Hepatocyte (in vitro differentiated cells): Measurements from ENCODE around the gene DOK1. TPM values are rescaled to one million over a fixed set of nuclear protein-coding genes. Genes with fewer than 3 reads are reported as not detected.
"Not testable (repeated sequence)": the region's sequence is repeated elsewhere in the genome, so short reads cannot be mapped to it uniquely, and the experiment has no call there.

Experiments used
- DNase-seq: peaks from one replicate; pipeline ENCODE4 v3.0.0-alpha.2; 2016; ENCODE audit warnings: low spot score
- H2AFZ ChIP-seq: fragments of 200-600 bp; sonication (generic); 2 replicates; pipeline ENCODE4 v1.6.0; 2016; ENCODE audit warnings: antibody characterized with exemption, mild to moderate bottlenecking
- H3K27ac ChIP-seq: fragments of 200-600 bp; sonication (generic); 2 replicates; pipeline ENCODE4 v1.5.1; 2016; ENCODE audit warnings: mild to moderate bottlenecking
- H3K27me3 ChIP-seq: fragments of 200-600 bp; sonication (generic); 2 replicates; pipeline ENCODE4 v1.6.1; 2016
- H3K36me3 ChIP-seq: fragments of 200-600 bp; sonication (generic); replicated peaks from 2 replicates; pipeline ENCODE4 v1.5.1; 2016; ENCODE audit warnings: low read depth; ENCODE audit not compliant: insufficient read depth
- H3K4me1 ChIP-seq: fragments of 200-600 bp; sonication (generic); 2 replicates; pipeline ENCODE4 v1.5.1; 2016; ENCODE audit warnings: mild to moderate bottlenecking, moderate library complexity; ENCODE audit not compliant: insufficient read depth
- H3K4me2 ChIP-seq: fragments of 200-600 bp; sonication (generic); 2 replicates; pipeline ENCODE4 v1.6.0; 2016
- H3K4me3 ChIP-seq: fragments of 200-600 bp; sonication (generic); 2 replicates; pipeline ENCODE4 v1.5.1; 2016; ENCODE audit warnings: mild to moderate bottlenecking
- H3K79me2 ChIP-seq: fragments of 200-600 bp; sonication (generic); 2 replicates; pipeline ENCODE4 v1.6.0; 2017; ENCODE audit warnings: mild to moderate bottlenecking
- H3K9me2 ChIP-seq: fragments of 200-600 bp; sonication (generic); replicated peaks from 2 replicates; pipeline ENCODE4 v1.6.0; 2017; ENCODE audit warnings: mild to moderate bottlenecking; ENCODE audit not compliant: insufficient read depth
- H3K9me3 ChIP-seq: fragments of 200-600 bp; sonication (generic); 2 replicates; pipeline ENCODE4 v1.5.1; 2016; ENCODE audit warnings: low read depth, mild to moderate bottlenecking
- H4K20me1 ChIP-seq: fragments of 200-600 bp; sonication (generic); 2 replicates; pipeline ENCODE4 v1.6.0; 2016; ENCODE audit warnings: mild to moderate bottlenecking; ENCODE audit not compliant: insufficient read depth, poor library complexity, severe bottlenecking
- EZH2 ChIP-seq: fragments of 200-600 bp; sonication (generic); IDR thresholded peaks from 2 replicates; pipeline ENCODE4 v1.6.1; 2016; ENCODE audit warnings: antibody characterized with exemption, mild to moderate bottlenecking, borderline replicate concordance
- EZH2phosphoT487 ChIP-seq: fragments of 200-600 bp; sonication (generic); IDR thresholded peaks from one replicate; pipeline ENCODE4 v1.6.1; 2018; ENCODE audit warnings: antibody characterized with exemption, mild to moderate bottlenecking, low read depth, moderate library complexity; ENCODE audit not compliant: unreplicated experiment, severe bottlenecking
- WGBS: methylation state at CpG from one replicate; pipeline ENCODE4 v1.1.6; 2016; ENCODE audit warnings: low lambda C conversion rate; ENCODE audit errors: missing lambda C conversion rate; 5-methylcytosine and 5-hydroxymethylcytosine counted together
- polyA plus RNA-seq: library from polyadenylated mRNA; unstranded; fragments of >200 nt; fragmentation: Nextera tagmentation; extraction: Ambion mirVana; gene quantifications from 2 replicates; pipeline ENCODE4 v1.2.1, GENCODE V29; 2016
- total RNA-seq: library from RNA; depleted of rRNA; stranded (reverse); fragments of >200 nt; gene quantifications from 2 replicates; pipeline ENCODE4 v1.2.3, GENCODE V29; 2014
- TF ChIP-seq, protein P1 (sequence below): fragments of 200-600 bp; sonication (generic); IDR thresholded peaks from 2 replicates; pipeline ENCODE4 v1.5.1; 2016; ENCODE audit warnings: antibody characterized with exemption, mild to moderate bottlenecking; ENCODE audit not compliant: poor library complexity

The DOK1 gene
- total and polyA plus RNA-seq, 2 experiments from 2014 or later = 8.0 to 11.4 TPM

DNA sequence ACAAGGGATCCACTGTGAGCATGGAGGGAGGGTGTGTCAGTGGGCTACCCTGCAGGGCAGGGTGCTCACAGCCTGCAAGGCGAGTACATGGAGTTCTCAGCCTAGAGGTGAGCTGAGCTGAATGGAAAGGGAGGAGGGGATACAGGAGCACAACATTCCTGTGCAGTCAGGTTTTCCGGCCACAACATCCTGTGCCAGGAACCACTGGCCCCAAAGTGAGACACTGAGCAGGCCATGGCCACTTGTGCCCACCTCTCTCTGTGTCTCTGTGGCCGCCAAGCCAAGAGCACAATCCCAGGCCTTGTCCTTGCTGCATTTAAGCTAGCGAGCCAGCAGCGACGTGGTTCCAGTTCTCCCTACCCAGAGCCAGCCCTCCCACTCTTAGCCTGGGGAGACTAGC is 6.1 kb downstream of the DOK1 start:
- no peak overlapping the region for H3K27ac ChIP-seq
- H3K9me2 ChIP-seq = no peaks in the 10 kb centered on the region
- no peaks in the 10 kb centered on the region for H3K4me1 ChIP-seq
- no peak for TF ChIP-seq EZH2phosphoT487
- TF ChIP-seq, protein P1, sequence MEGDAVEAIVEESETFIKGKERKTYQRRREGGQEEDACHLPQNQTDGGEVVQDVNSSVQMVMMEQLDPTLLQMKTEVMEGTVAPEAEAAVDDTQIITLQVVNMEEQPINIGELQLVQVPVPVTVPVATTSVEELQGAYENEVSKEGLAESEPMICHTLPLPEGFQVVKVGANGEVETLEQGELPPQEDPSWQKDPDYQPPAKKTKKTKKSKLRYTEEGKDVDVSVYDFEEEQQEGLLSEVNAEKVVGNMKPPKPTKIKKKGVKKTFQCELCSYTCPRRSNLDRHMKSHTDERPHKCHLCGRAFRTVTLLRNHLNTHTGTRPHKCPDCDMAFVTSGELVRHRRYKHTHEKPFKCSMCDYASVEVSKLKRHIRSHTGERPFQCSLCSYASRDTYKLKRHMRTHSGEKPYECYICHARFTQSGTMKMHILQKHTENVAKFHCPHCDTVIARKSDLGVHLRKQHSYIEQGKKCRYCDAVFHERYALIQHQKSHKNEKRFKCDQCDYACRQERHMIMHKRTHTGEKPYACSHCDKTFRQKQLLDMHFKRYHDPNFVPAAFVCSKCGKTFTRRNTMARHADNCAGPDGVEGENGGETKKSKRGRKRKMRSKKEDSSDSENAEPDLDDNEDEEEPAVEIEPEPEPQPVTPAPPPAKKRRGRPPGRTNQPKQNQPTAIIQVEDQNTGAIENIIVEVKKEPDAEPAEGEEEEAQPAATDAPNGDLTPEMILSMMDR = no peak
- TF ChIP-seq EZH2 = no peak
- H4K20me1 ChIP-seq = no peaks in the 10 kb centered on the region
- no peak overlapping the region for H3K4me2 ChIP-seq
- H3K9me3 ChIP-seq = no peaks in the 10 kb centered on the region
- WGBS = 63% methylated on average over 6 of the region's 6 CpGs
- no peaks in the 10 kb centered on the region for H3K36me3 ChIP-seq
- no peak for DNase-seq
- peaks cover 26% of the 10 kb centered on the region for H3K27me3 ChIP-seq
- H2AFZ ChIP-seq = no peak overlapping the region
- H3K4me3 ChIP-seq = no peak overlapping the region
- H3K79me2 ChIP-seq = no peaks in the 10 kb centered on the region

DNA sequence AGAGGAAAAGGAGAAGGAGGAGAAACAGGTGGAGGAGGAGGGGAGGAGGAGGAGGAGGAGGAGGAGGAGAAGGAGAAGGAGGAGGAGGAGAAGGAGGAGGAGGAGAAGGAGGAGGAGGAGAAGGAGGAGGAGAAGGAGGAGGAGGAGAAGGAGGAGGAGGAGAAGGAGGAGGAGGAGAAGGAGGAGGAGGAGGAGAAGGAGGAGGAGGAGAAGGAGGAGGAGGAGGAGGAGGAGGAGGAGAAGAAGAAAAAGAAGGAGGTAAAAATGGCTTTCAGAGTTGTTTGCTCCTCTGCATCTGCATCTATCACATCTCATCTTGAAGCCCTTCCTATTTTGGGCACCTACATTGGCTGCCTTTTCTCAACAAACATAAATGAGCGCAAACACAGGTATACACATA is 6.5 kb downstream of the DOK1 start:
- not testable (repeated sequence) for H3K9me2 ChIP-seq, H4K20me1 ChIP-seq, H3K79me2 ChIP-seq, H3K4me3 ChIP-seq, H3K36me3 ChIP-seq, DNase-seq, H3K27ac ChIP-seq, H2AFZ ChIP-seq, H3K4me2 ChIP-seq, H3K4me1 ChIP-seq, H3K9me3 ChIP-seq
- WGBS = 100% methylated on average over 1 of the region's 1 CpG
- peaks cover 26% of the 10 kb centered on the region for H3K27me3 ChIP-seq

DNA sequence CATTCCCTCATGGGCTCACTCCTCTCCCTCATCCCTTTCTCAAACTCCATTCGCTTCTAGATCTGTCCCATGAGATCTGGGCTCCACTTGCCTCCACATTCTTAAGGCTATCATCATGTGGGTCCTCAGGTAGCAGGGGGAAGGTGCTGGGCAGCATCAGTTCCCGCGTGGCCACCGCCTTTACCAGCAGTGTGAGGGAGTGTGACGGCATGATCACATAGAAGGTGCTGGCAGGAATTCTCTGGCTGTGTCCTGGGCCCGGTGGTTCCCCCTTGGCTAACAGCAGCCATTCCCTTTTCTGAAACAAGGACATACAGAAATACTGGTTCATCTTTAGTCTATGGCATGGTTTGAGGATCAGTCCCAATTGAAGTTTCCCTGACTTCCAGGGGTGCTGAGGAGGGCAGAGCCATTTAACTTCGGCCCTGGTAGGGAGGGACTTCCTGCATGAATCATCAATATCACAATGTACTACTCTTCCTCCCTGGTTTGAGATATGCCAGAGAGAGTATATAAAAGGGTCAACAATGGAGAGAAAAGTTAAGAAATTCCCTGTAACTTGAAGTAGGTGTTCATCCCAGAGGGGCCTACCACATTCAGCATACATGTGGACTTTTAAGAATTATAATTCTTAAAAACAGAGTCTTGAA is 7.7 kb downstream of the DOK1 start:
- WGBS = 82% methylated on average over 7 of the region's 7 CpGs
- Histone ChIP-seq H3K27me3 (peaks cover 26% of the 10 kb centered on the region), H3K9me3 (no peaks in the 10 kb centered on the region), H3K27ac (no peak overlapping the region), H4K20me1 (no peaks in the 10 kb centered on the region), H3K4me3 (no peak overlapping the region), H3K4me1 (no peaks in the 10 kb centered on the region), H3K4me2 (no peak overlapping the region), H3K79me2 (no peaks in the 10 kb centered on the region), H2AFZ (no peak overlapping the region), H3K9me2 (no peaks in the 10 kb centered on the region), H3K36me3 (no peaks in the 10 kb centered on the region)
- TF ChIP-seq, protein P1 = no peak
- TF ChIP-seq EZH2 = no peak
- no peak for TF ChIP-seq EZH2phosphoT487
- DNase-seq = no peak

DNA sequence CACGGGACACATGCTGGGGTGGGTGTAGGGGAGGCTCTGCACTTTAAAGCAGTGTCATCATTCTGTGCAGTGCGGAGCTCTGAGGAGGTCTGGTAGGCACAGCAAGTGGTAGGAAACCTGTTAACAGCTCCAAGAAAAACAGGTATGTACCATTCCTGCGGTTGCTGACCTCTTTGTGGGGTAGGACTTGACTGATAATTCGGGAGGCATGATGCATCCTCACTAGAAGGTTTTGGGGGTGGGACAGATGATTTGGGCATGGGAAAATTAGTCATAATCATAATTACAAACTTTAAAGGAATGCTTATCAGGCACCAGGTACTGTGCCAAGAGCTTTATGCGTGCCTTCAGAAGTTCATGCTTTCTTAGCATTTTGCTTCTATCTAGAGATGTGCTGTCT is 9.7 kb downstream of the DOK1 start:
- Histone ChIP-seq H2AFZ (no peak overlapping the region), H3K36me3 (no peaks in the 10 kb centered on the region), H3K27ac (no peak overlapping the region), H3K79me2 (no peaks in the 10 kb centered on the region), H3K4me2 (no peak overlapping the region), H3K4me1 (no peaks in the 10 kb centered on the region), H3K4me3 (no peak overlapping the region), H4K20me1 (no peaks in the 10 kb centered on the region), H3K27me3 (peaks cover 26% of the 10 kb centered on the region), H3K9me2 (no peaks in the 10 kb centered on the region), H3K9me3 (no peaks in the 10 kb centered on the region)
- 89% methylated on average over 5 of the region's 5 CpGs for WGBS
- no peak for TF ChIP-seq EZH2phosphoT487
- TF ChIP-seq EZH2 = no peak
- TF ChIP-seq, protein P1 = no peak
- DNase-seq = no peak
